Naive B cell (primary cell): ENCODE measurements around the gene UBXN2A. TPM values are rescaled to one million over a fixed set of nuclear protein-coding genes. Genes with fewer than 3 reads are reported as not detected.
"Not testable (repeated sequence)": the region's sequence is repeated elsewhere in the genome, so short reads cannot be mapped to it uniquely, and the experiment has no call there.

Experiments
- ATAC-seq, 2 donors: fragments of 150-1000 bp; cut with Tn5 transposase; 2 replicates each; pipeline ENCODE4 v1.10.0; 2021; ENCODE audit warnings: low read depth in 2 of 2, mild to moderate bottlenecking in 2 of 2, moderate library complexity in 2 of 2
- DNase-seq: peaks from one replicate; pipeline ENCODE4 v3.0.0; 2022
- H3K27ac Mint-ChIP-seq, 6 donors: one replicate each; pipeline ENCODE4 v1.8.0; 2020 to 2022; ENCODE audit warnings: mild to moderate bottlenecking in 6 of 6, mixed read lengths in 6 of 6, moderate library complexity in 5 of 6, inconsistent platforms in 2 of 6
- H3K27me3 Mint-ChIP-seq, 3 donors: one replicate each; pipeline ENCODE4 v1.8.0; 2021 to 2022; ENCODE audit warnings: mixed read lengths in 3 of 3, mild to moderate bottlenecking in 1 of 3
- H3K36me3 Mint-ChIP-seq, 2 donors: one replicate each; pipeline ENCODE4 v1.8.0; 2020 to 2022; ENCODE audit warnings: mixed read lengths in 2 of 2, inconsistent platforms in 1 of 2, mild to moderate bottlenecking in 1 of 2
- H3K4me1 Mint-ChIP-seq, 3 donors: one replicate each; pipeline ENCODE4 v1.8.0; 2020 to 2022; ENCODE audit warnings: mixed read lengths in 3 of 3, inconsistent platforms in 1 of 3, mild to moderate bottlenecking in 1 of 3, moderate library complexity in 1 of 3
- H3K4me3 Mint-ChIP-seq, 8 donors: one replicate each; pipeline ENCODE4 v1.8.0; 2020 to 2022; ENCODE audit warnings: mild to moderate bottlenecking in 8 of 8, mixed read lengths in 8 of 8, moderate library complexity in 8 of 8, inconsistent platforms in 2 of 8
- H3K9me3 Mint-ChIP-seq, 7 donors: one replicate each; pipeline ENCODE4 v1.8.0; 2020 to 2022; ENCODE audit warnings: mixed read lengths in 7 of 7, mild to moderate bottlenecking in 5 of 7, inconsistent platforms in 2 of 7, moderate library complexity in 1 of 7
- polyA plus RNA-seq, 6 donors: library from polyadenylated mRNA; unstranded; fragments of 300-500 nt; fragmentation: Illumina TruSeq; gene quantifications; one replicate each; pipeline ENCODE4 v1.2.3, GENCODE V29; 2021; ENCODE audit warnings: low read depth in 6 of 6

UBXN2A gene
- polyA plus RNA-seq, 6 donors from 2014 or later = 8.0 to 14.2 (median 11.7) TPM

DNA sequence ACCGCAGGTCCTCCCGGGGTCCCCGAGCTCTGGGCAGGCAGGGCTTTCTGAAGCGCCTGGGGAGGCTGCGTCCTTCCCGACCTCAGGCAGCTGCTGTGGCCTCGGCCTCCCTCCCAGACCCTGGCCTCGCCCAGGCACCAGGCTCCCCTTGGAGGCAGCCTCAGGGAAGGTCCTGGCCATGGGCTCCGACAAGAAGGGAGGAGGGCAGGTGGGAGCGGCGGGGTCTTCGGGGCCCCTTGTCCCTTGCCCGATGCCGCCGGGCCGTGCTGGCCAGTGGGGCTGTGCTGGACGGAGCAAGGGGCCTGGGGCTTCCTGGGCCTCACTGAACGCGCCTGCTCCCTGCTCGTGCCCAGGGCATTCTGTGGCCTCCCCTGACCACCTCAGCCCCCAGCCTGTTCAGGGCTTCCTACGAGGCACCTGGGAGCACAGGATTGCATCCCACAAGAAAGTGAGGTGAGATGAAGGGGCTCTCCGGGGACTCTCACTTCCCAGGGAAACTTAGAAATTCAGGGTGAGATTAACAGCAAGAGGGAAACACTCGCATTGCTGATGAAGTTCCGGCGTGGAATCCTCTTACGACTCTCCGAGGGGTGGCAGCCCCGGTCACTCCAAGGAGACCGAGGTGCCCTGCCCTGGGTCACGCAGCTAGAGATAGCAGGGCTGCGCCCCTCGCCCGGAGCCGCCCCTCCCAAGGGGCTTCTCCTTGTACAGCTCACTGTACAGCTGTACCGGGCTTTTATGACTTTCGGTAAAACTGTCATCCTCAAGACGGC lies 70.4 kb downstream of the UBXN2A start:
- Mint-ChIP-seq H3K27ac (no peak overlapping the region), H3K4me1 (peaks cover 0 to 3% (median 0%) of the 10 kb centered on the region in 3 donors), H3K4me3 (peak overlapping the region in 4 of 8 donors; percentile 8 to 73 (median 38)), H3K36me3 (no peaks in the 10 kb centered on the region), H3K27me3 (peaks cover 27 to 48% (median 34%) of the 10 kb centered on the region in 3 donors), H3K9me3 (no peaks in the 10 kb centered on the region)
- DNase-seq = no peak
- no peak for ATAC-seq

GRCh38 chr2:24011250-24012104 lies 71.2 kb downstream of the UBXN2A start:
- Mint-ChIP-seq H3K36me3 (no peaks in the 10 kb centered on the region), H3K9me3 (no peaks in the 10 kb centered on the region), H3K4me3 (peak overlapping the region in 1 of 8 donors; percentile 73), H3K4me1 (peaks cover 0 to 3% (median 0%) of the 10 kb centered on the region in 3 donors), H3K27me3 (peaks cover 27 to 48% (median 34%) of the 10 kb centered on the region in 3 donors), H3K27ac (no peak overlapping the region)
- DNase-seq (no peak), ATAC-seq (no peak)

- peaks cover 27 to 48% (median 34%) of the 10 kb centered on the region in 3 donors for H3K27me3 Mint-ChIP-seq
- no peak overlapping the region for H3K4me3 Mint-ChIP-seq
- H3K9me3 Mint-ChIP-seq = no peaks in the 10 kb centered on the region
- no peak overlapping the region for H3K27ac Mint-ChIP-seq
- H3K36me3 Mint-ChIP-seq = no peaks in the 10 kb centered on the region
- DNase-seq (no peak), ATAC-seq (no peak)
- H3K4me1 Mint-ChIP-seq = peaks cover 0 to 3% (median 0%) of the 10 kb centered on the region in 3 donors
These were observed 72.4 kb downstream of the UBXN2A start for GRCh38 chr2:24012521-24013188.

DNA sequence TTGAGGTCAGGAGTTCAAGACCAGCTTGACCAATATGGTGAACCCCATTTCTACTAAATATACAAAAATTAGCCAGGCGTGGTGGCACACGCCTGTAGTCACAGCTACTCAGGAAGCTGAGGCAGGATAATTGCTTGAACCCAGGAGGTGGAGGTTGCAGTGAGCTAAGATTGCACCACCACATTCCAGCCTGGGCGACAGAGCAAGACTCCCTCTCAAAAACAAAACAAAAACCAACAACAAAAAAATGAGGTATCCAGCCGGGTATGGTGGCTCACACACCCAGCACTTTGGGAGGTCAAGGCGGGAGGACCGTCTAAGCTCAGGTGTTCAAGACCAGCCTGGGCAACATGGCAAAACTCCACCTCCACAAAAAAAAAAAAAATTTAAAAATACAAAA lies 74.6 kb downstream of the UBXN2A start:
- not testable (repeated sequence) for DNase-seq, H3K9me3 Mint-ChIP-seq, H3K4me3 Mint-ChIP-seq, H3K36me3 Mint-ChIP-seq, H3K4me1 Mint-ChIP-seq, ATAC-seq
- Mint-ChIP-seq H3K27me3 (peaks cover 18 to 34% (median 22%) of the 10 kb centered on the region in 3 donors), H3K27ac (peak overlapping the region in 1 of 6 donors; percentile 66)

- H3K9me3 Mint-ChIP-seq = no peaks in the 10 kb centered on the region
- DNase-seq (no peak), ATAC-seq (no peak)
- no peaks in the 10 kb centered on the region for H3K36me3 Mint-ChIP-seq
- H3K4me3 Mint-ChIP-seq = no peak overlapping the region
- no peak overlapping the region for H3K27ac Mint-ChIP-seq
- peaks cover 16 to 32% (median 21%) of the 10 kb centered on the region in 3 donors for H3K27me3 Mint-ChIP-seq
- no peaks in the 10 kb centered on the region for H3K4me1 Mint-ChIP-seq
These were observed 75.5 kb downstream of the UBXN2A start for GRCh38 chr2:24015562-24016375.

DNA sequence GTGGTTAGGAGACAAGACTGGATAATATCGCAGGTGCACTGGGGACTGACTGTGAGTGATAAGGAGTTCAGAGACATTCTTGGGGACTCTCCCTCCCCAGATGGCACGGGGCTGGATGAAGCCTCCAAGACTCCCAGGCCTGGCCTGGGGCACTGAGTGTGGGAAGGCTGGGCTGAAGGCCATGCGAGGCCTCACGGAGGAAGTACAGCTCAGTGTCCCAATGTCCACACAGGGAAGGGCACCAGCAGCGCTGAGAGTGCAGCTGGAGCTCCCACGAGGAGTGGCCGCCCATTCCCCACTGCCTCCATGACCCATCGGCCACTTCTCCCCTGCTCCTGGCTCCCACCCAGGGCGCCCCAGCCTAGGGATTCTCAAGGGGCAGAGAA lies 76.1 kb downstream of the UBXN2A start:
- Mint-ChIP-seq H3K4me3 (no peak overlapping the region), H3K36me3 (no peaks in the 10 kb centered on the region), H3K9me3 (no peaks in the 10 kb centered on the region), H3K27ac (no peak overlapping the region), H3K4me1 (no peaks in the 10 kb centered on the region), H3K27me3 (peaks cover 10 to 26% (median 15%) of the 10 kb centered on the region in 3 donors)
- ATAC-seq = no peak
- no peak for DNase-seq

DNA sequence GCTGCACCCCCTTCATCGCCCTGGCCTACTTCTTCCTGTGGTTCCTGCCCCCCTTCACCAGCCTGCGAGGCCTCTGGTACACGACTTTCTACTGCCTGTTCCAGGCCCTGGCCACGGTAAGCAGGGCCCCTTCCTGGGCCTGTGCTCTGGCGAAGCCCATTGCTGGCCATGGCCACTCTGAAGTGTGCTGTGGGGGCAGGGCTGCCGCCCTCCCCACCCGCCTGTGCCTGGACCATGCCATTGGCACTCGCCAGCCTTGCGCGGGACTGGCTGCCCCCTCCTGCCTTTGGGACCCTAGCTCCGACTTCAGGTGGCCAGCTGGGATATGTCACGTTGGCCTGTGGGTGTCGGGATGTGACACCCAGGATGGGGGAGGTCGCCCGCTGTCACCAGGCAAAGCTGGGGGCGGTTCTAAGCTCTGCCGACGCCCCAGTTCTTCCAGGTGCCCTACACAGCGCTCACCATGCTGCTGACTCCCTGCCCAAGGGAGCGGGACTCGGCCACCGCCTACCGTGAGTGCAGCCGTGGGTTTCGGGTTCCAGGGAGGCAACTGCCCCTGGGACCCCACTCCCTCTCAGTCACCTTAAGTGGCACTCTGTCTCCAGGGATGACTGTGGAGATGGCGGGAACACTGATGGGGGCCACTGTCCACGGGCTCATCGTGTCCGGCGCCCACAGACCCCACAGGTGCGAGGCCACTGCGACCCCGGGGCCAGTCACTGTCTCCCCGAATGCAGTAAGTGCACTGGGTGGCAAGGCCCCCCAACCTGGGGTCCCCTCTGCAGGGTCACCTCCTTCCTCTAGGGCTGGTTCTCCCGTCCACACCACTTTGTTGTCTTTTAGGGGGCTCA lies 76.8 kb downstream of the UBXN2A start:
- DNase-seq (no peak), ATAC-seq (no peak)
- no peak overlapping the region for H3K27ac Mint-ChIP-seq
- no peak overlapping the region for H3K4me3 Mint-ChIP-seq
- peaks cover 3 to 19% (median 8%) of the 10 kb centered on the region in 3 donors for H3K27me3 Mint-ChIP-seq
- H3K9me3 Mint-ChIP-seq = no peaks in the 10 kb centered on the region
- H3K4me1 Mint-ChIP-seq = no peaks in the 10 kb centered on the region
- H3K36me3 Mint-ChIP-seq = no peaks in the 10 kb centered on the region

DNA sequence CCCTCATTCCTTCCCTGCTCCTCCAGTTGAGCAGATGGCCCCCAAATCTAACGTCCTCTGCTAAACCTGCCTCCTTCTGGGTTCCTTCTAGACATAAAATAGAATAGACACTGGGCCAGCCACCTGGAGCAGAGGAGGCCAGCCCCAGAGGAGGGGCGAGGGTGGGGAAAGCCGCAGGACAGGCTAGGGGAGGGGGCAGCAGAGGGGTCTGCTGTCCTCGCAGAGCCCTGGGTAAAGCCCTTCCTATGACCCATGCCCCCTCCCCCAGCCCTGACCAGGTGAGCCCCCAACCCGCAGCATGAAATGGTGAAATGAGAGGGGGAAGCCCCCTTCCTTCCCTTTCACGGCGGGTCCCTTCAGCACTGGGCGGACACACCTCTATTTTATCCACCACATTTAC lies 77.4 kb downstream of the UBXN2A start:
- DNase-seq (no peak), ATAC-seq (no peak)
- H3K27ac Mint-ChIP-seq = no peak overlapping the region
- peaks cover 0 to 4% of the 10 kb centered on the region in 2 donors for H3K36me3 Mint-ChIP-seq
- no peaks in the 10 kb centered on the region for H3K4me1 Mint-ChIP-seq
- H3K4me3 Mint-ChIP-seq = no peak overlapping the region
- H3K27me3 Mint-ChIP-seq = peaks cover 0 to 13% (median 2%) of the 10 kb centered on the region in 3 donors
- no peaks in the 10 kb centered on the region for H3K9me3 Mint-ChIP-seq

GRCh38 chr2:24018241-24018640 lies 78.0 kb downstream of the UBXN2A start:
- DNase-seq (no peak), ATAC-seq (no peak)
- Mint-ChIP-seq H3K27me3 (peaks cover 0 to 8% (median 0%) of the 10 kb centered on the region in 3 donors), H3K9me3 (no peaks in the 10 kb centered on the region), H3K4me3 (no peak overlapping the region), H3K27ac (no peak overlapping the region), H3K36me3 (peaks cover 0 to 9% of the 10 kb centered on the region in 2 donors), H3K4me1 (no peaks in the 10 kb centered on the region)

DNA sequence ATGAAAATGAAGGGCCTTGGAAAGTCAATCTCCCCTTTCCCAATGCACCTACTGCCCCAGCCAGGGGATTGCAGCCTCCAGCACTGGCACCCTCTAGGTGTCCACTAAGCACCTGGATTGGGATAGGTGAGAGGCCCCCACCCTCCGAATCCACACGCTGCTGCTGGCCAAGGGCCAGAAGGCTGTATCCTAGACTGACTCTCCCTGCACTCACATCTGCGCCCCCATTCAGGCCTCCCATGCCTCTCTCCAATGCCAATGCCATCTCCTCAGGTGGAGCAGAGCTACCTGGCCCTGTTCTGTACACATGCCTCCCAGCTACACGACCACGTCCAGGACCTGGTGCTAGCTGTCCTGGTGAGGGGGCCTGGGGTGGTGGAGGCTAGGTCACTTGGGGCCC lies 79.5 kb downstream of the UBXN2A start:
- Mint-ChIP-seq H3K4me3 (no peak overlapping the region), H3K36me3 (peaks cover 0 to 9% of the 10 kb centered on the region in 2 donors), H3K27me3 (peaks cover 0 to under 1% (median 0%) of the 10 kb centered on the region in 3 donors), H3K9me3 (no peaks in the 10 kb centered on the region), H3K4me1 (no peaks in the 10 kb centered on the region), H3K27ac (no peak overlapping the region)
- ATAC-seq (no peak), DNase-seq (no peak)

DNA sequence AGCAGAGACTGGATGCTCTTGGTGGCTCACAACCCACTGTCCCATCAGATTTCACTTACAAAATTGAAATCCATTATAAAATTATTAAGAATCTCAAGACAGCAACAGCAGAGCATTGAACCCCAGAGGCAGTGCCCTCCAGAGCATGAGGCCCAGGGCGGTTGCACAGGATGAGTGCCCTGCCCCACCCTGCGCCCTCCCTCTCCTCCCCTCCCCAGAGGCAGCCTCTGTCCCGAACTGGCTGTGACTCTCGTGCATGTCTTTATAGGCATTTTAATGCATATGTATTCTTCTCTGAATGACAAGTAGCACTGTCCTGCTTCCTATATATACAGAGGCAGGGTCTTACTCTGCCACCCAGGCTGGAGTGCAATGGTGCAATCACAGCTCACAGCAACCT lies 80.0 kb downstream of the UBXN2A start:
- Mint-ChIP-seq H3K27me3 (no peaks in the 10 kb centered on the region), H3K27ac (no peak overlapping the region), H3K4me3 (no peak overlapping the region), H3K9me3 (no peaks in the 10 kb centered on the region), H3K4me1 (no peaks in the 10 kb centered on the region), H3K36me3 (peaks cover 0 to 9% of the 10 kb centered on the region in 2 donors)
- ATAC-seq = no peak
- no peak for DNase-seq
